LNCAP (cell line): ENCODE measurements around the gene TAS2R30.

ENCODE experiments used
- CTCF ChIP-seq: fragments of 450-650 bp; IDR thresholded peaks from 2 replicates; pipeline ENCODE4 v1.5.1; 2017; ENCODE audit warnings: mild to moderate bottlenecking

TAS2R30 gene

GRCh38 chr12:11134305-11134704, at the start of gene TAS2R30:
TSS of gene TAS2R30 (minus strand) at chr12:11134644. CDS start at chr12:11134244, 400 bp downstream.
- TF ChIP-seq CTCF: no peak

- no peak for TF ChIP-seq CTCF
These were observed 48.6 kb upstream of the TAS2R30 start for GRCh38 chr12:11183011-11183410.

GRCh38 chr12:11182529-11182928, 48.1 kb upstream of the TAS2R30 start:
- TF ChIP-seq CTCF: no peak

GRCh38 chr12:11178250-11178649, 43.8 kb upstream of the TAS2R30 start:
- no peak for TF ChIP-seq CTCF

GRCh38 chr12:11174022-11174421, 39.6 kb upstream of the TAS2R30 start:
- no peak for TF ChIP-seq CTCF

GRCh38 chr12:11171969-11172675, 37.7 kb upstream of the TAS2R30 start:
- no peak for TF ChIP-seq CTCF

- TF ChIP-seq CTCF: no peak
These were observed 36.9 kb upstream of the TAS2R30 start, which contains the start of gene SMIM10L1 for GRCh38 chr12:11171145-11171968. TSS of gene SMIM10L1 (plus strand) at chr12:11171194. CDS start at chr12:11171357, 163 bp downstream.
